NT2/D1 (cell line): ENCODE measurements around the gene LRRC75B.

Experiments used
- SUZ12 ChIP-seq: IDR thresholded peaks from 2 replicates; pipeline ENCODE4 v1.6.1; 2011; ENCODE audit not compliant: insufficient read length, insufficient read depth; ENCODE audit errors: extremely low read depth
- YY1 ChIP-seq: IDR thresholded peaks from 2 replicates; pipeline ENCODE4 v1.6.1; 2011; ENCODE audit not compliant: insufficient read length, insufficient read depth
- ZNF274 ChIP-seq: IDR thresholded peaks from 2 replicates; pipeline ENCODE4 v1.6.1; 2011; ENCODE audit warnings: mild to moderate bottlenecking, low read depth, low read length

DNA sequence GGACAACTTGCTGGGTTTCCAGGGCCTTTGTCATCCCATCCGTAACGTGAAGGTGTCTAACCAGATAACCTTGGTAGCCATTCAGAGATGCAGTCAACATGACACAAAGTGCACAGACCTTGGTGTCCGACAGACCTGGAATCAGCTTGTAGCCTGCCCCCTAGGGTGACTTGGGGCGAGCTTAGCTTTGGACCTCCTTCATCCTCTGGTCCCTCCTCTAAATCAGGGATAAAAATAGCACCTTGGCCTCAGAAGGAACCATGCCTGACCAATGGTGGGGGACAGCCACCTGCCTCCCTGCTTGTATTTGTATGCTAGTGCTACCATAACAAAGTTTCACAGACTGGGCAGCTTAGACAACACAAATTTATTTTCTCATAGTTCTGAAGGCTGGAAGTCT, 33.4 kb downstream of the LRRC75B start:
- TF ChIP-seq YY1 (no peak), SUZ12 (no peak), ZNF274 (no peak)
